ENCODE results near the gene PLAC8L1.

PLAC8L1 gene

GRCh38 chr5:146073239-146073900 is 32.0 kb downstream of the PLAC8L1 start:
- Histone ChIP-seq H2BK15ac (ENCODE audit: low read length) (no peak overlapping the region), H4K91ac (ENCODE audit: low read depth, low read length, poor library complexity) (no peak overlapping the region), H2BK5ac (ENCODE audit: low read length) (no peak overlapping the region), H3K36me3 (replicated peaks in 1 of 2; ENCODE audit: control insufficient read depth in 2 of 2, insufficient read depth in 2 of 2, low read length in 2 of 2) (no peaks in the 10 kb centered on the region), H3K23ac (ENCODE audit: low read depth, low read length, poor library complexity) (no peak overlapping the region), H3K4me3 (ENCODE audit: low read length in 2 of 2) (no peak overlapping the region), H3K27ac (replicated peaks; ENCODE audit: low read length) (no peak overlapping the region), H3K18ac (ENCODE audit: low read length) (peak overlapping the region; percentile 32), H3K79me1 (ENCODE audit: low read depth, low read length) (no peaks in the 10 kb centered on the region), H3K4me1 (ENCODE audit: control insufficient read depth in 2 of 2, insufficient read depth in 1 of 2, low read depth in 1 of 2, low read length in 2 of 2) (peaks cover 0 to 6% of the 10 kb centered on the region in 2 donors), H2BK120ac (ENCODE audit: low read depth, low read length) (no peak overlapping the region), H3K4me2 (ENCODE audit: insufficient read depth, low read length, poor library complexity, severe bottlenecking) (no peak overlapping the region), H2AK5ac (ENCODE audit: low read depth, low read length) (no peak overlapping the region), H3K27me3 (ENCODE audit: control insufficient read depth in 3 of 3, insufficient read depth in 3 of 3, low read depth in 1 of 3, low read length in 3 of 3) (peaks cover 0 to 25% (median 0%) of the 10 kb centered on the region in 3 experiments), H2BK12ac (ENCODE audit: low read length) (no peak overlapping the region), H3K14ac (ENCODE audit: low read length) (no peak overlapping the region), H3K9me3 (replicated peaks in 1 of 2; ENCODE audit: control insufficient read depth in 2 of 2, insufficient read depth in 1 of 2, low read depth in 1 of 2, low read length in 2 of 2) (no peaks in the 10 kb centered on the region), H3K4ac (ENCODE audit: low read length) (no peak overlapping the region), H3K9ac (ENCODE audit: low read depth, low read length, poor library complexity) (no peak overlapping the region), H2AFZ (ENCODE audit: low read length) (no peak overlapping the region), H4K8ac (ENCODE audit: low read depth, low read length) (no peak overlapping the region)
- no CpG with 5 or more reads among the region's 9 CpGs for WGBS, 2 donors (ENCODE audit: extremely low coverage in 2 of 2, insufficient read length in 2 of 2, insufficient replicate concordance in 1 of 2)
- no peak for DNase-seq (ENCODE audit: low spot score)

- DNase-seq (ENCODE audit: low spot score): no peak
- no peak overlapping the region for H3K18ac ChIP-seq (ENCODE audit: low read length)
- no peak overlapping the region for H4K91ac ChIP-seq (ENCODE audit: low read depth, low read length, poor library complexity)
- WGBS, 2 donors (ENCODE audit: extremely low coverage in 2 of 2, insufficient read length in 2 of 2, insufficient replicate concordance in 1 of 2): no CpG with 5 or more reads among the region's 2 CpGs
- no peak overlapping the region for H2BK120ac ChIP-seq (ENCODE audit: low read depth, low read length)
- peaks cover 0 to 18% (median 0%) of the 10 kb centered on the region in 3 experiments for H3K27me3 ChIP-seq (ENCODE audit: control insufficient read depth in 3 of 3, insufficient read depth in 3 of 3, low read depth in 1 of 3, low read length in 3 of 3)
- H3K14ac ChIP-seq (ENCODE audit: low read length): no peak overlapping the region
- H2BK5ac ChIP-seq (ENCODE audit: low read length): no peak overlapping the region
- H2BK12ac ChIP-seq (ENCODE audit: low read length): no peak overlapping the region
- no peak overlapping the region for H3K4ac ChIP-seq (ENCODE audit: low read length)
- H3K4me3 ChIP-seq (ENCODE audit: low read length in 2 of 2): no peak overlapping the region
- H4K8ac ChIP-seq (ENCODE audit: low read depth, low read length): no peak overlapping the region
- no peak overlapping the region for H3K27ac ChIP-seq (replicated peaks; ENCODE audit: low read length)
- H2BK15ac ChIP-seq (ENCODE audit: low read length): no peak overlapping the region
- H2AK5ac ChIP-seq (ENCODE audit: low read depth, low read length): no peak overlapping the region
- H2AFZ ChIP-seq (ENCODE audit: low read length): no peak overlapping the region
- no peaks in the 10 kb centered on the region for H3K79me1 ChIP-seq (ENCODE audit: low read depth, low read length)
- no peak overlapping the region for H3K9ac ChIP-seq (ENCODE audit: low read depth, low read length, poor library complexity)
- H3K4me2 ChIP-seq (ENCODE audit: insufficient read depth, low read length, poor library complexity, severe bottlenecking): no peak overlapping the region
- no peaks in the 10 kb centered on the region for H3K9me3 ChIP-seq (replicated peaks in 1 of 2; ENCODE audit: control insufficient read depth in 2 of 2, insufficient read depth in 1 of 2, low read depth in 1 of 2, low read length in 2 of 2)
- no peak overlapping the region for H3K23ac ChIP-seq (ENCODE audit: low read depth, low read length, poor library complexity)
- H3K36me3 ChIP-seq (replicated peaks in 1 of 2; ENCODE audit: control insufficient read depth in 2 of 2, insufficient read depth in 2 of 2, low read length in 2 of 2): no peaks in the 10 kb centered on the region
- peaks cover 0 to 6% of the 10 kb centered on the region in 2 donors for H3K4me1 ChIP-seq (ENCODE audit: control insufficient read depth in 2 of 2, insufficient read depth in 1 of 2, low read depth in 1 of 2, low read length in 2 of 2)
These were observed 32.8 kb downstream of the PLAC8L1 start for GRCh38 chr5:146072595-146072994.

GRCh38 chr5:146071171-146071570 is 34.2 kb downstream of the PLAC8L1 start:
- Histone ChIP-seq H4K8ac (ENCODE audit: low read depth, low read length) (no peak overlapping the region), H3K36me3 (replicated peaks in 1 of 2; ENCODE audit: control insufficient read depth in 2 of 2, insufficient read depth in 2 of 2, low read length in 2 of 2) (no peaks in the 10 kb centered on the region), H3K18ac (ENCODE audit: low read length) (no peak overlapping the region), H2BK120ac (ENCODE audit: low read depth, low read length) (no peak overlapping the region), H3K27ac (replicated peaks; ENCODE audit: low read length) (no peak overlapping the region), H3K4me1 (ENCODE audit: control insufficient read depth in 2 of 2, insufficient read depth in 1 of 2, low read depth in 1 of 2, low read length in 2 of 2) (peaks cover 0 to 6% of the 10 kb centered on the region in 2 donors), H3K9ac (ENCODE audit: low read depth, low read length, poor library complexity) (no peak overlapping the region), H4K91ac (ENCODE audit: low read depth, low read length, poor library complexity) (no peak overlapping the region), H2BK5ac (ENCODE audit: low read length) (no peak overlapping the region), H3K14ac (ENCODE audit: low read length) (no peak overlapping the region), H3K4me2 (ENCODE audit: insufficient read depth, low read length, poor library complexity, severe bottlenecking) (no peak overlapping the region), H3K27me3 (ENCODE audit: control insufficient read depth in 3 of 3, insufficient read depth in 3 of 3, low read depth in 1 of 3, low read length in 3 of 3) (peaks cover 0 to 4% (median 0%) of the 10 kb centered on the region in 3 experiments), H3K4me3 (ENCODE audit: low read length in 2 of 2) (no peak overlapping the region), H3K9me3 (replicated peaks in 1 of 2; ENCODE audit: control insufficient read depth in 2 of 2, insufficient read depth in 1 of 2, low read depth in 1 of 2, low read length in 2 of 2) (no peaks in the 10 kb centered on the region), H3K79me1 (ENCODE audit: low read depth, low read length) (no peaks in the 10 kb centered on the region), H2AK5ac (ENCODE audit: low read depth, low read length) (no peak overlapping the region), H2AFZ (ENCODE audit: low read length) (no peak overlapping the region), H2BK12ac (ENCODE audit: low read length) (no peak overlapping the region), H3K4ac (ENCODE audit: low read length) (no peak overlapping the region), H2BK15ac (ENCODE audit: low read length) (no peak overlapping the region), H3K23ac (ENCODE audit: low read depth, low read length, poor library complexity) (no peak overlapping the region)
- DNase-seq (ENCODE audit: low spot score): no peak
- WGBS, 2 donors (ENCODE audit: extremely low coverage in 2 of 2, insufficient read length in 2 of 2, insufficient replicate concordance in 1 of 2): no CpG with 5 or more reads among the region's 4 CpGs

- no peak overlapping the region for H2AK5ac ChIP-seq (ENCODE audit: low read depth, low read length)
- no peak overlapping the region for H3K4ac ChIP-seq (ENCODE audit: low read length)
- H2BK5ac ChIP-seq (ENCODE audit: low read length): no peak overlapping the region
- no peaks in the 10 kb centered on the region for H3K9me3 ChIP-seq (replicated peaks in 1 of 2; ENCODE audit: control insufficient read depth in 2 of 2, insufficient read depth in 1 of 2, low read depth in 1 of 2, low read length in 2 of 2)
- H3K18ac ChIP-seq (ENCODE audit: low read length): no peak overlapping the region
- H4K91ac ChIP-seq (ENCODE audit: low read depth, low read length, poor library complexity): no peak overlapping the region
- whole genome bisulfite sequencing, 2 donors (ENCODE audit: extremely low coverage in 2 of 2, insufficient read length in 2 of 2, insufficient replicate concordance in 1 of 2): no CpG with 5 or more reads among the region's 3 CpGs
- DNase-seq (ENCODE audit: low spot score): no peak
- H3K23ac ChIP-seq (ENCODE audit: low read depth, low read length, poor library complexity): no peak overlapping the region
- no peak overlapping the region for H2AFZ ChIP-seq (ENCODE audit: low read length)
- no peaks in the 10 kb centered on the region for H3K79me1 ChIP-seq (ENCODE audit: low read depth, low read length)
- H3K27ac ChIP-seq (replicated peaks; ENCODE audit: low read length): no peak overlapping the region
- no peak overlapping the region for H3K14ac ChIP-seq (ENCODE audit: low read length)
- no peaks in the 10 kb centered on the region for H3K36me3 ChIP-seq (replicated peaks in 1 of 2; ENCODE audit: control insufficient read depth in 2 of 2, insufficient read depth in 2 of 2, low read length in 2 of 2)
- no peak overlapping the region for H3K4me2 ChIP-seq (ENCODE audit: insufficient read depth, low read length, poor library complexity, severe bottlenecking)
- peaks cover 0 to 3% of the 10 kb centered on the region in 2 donors for H3K4me1 ChIP-seq (ENCODE audit: control insufficient read depth in 2 of 2, insufficient read depth in 1 of 2, low read depth in 1 of 2, low read length in 2 of 2)
- H3K4me3 ChIP-seq (ENCODE audit: low read length in 2 of 2): no peak overlapping the region
- peaks cover 0 to under 1% (median 0%) of the 10 kb centered on the region in 3 experiments for H3K27me3 ChIP-seq (ENCODE audit: control insufficient read depth in 3 of 3, insufficient read depth in 3 of 3, low read depth in 1 of 3, low read length in 3 of 3)
- no peak overlapping the region for H2BK12ac ChIP-seq (ENCODE audit: low read length)
- H3K9ac ChIP-seq (ENCODE audit: low read depth, low read length, poor library complexity): no peak overlapping the region
- no peak overlapping the region for H2BK120ac ChIP-seq (ENCODE audit: low read depth, low read length)
- no peak overlapping the region for H2BK15ac ChIP-seq (ENCODE audit: low read length)
- H4K8ac ChIP-seq (ENCODE audit: low read depth, low read length): no peak overlapping the region
These were observed 34.6 kb downstream of the PLAC8L1 start for GRCh38 chr5:146070746-146071145.

All from neuronal stem cell (in vitro differentiated cells).